ENCODE data around the gene ZNF620.
A peak's percentile ranks its signal among the peaks of the same experiment; 100 is the strongest.

Gene ZNF620

GRCh38 chr3:40523781-40524180 lies 17.9 kb downstream of the ZNF620 start:
- no peak for DNase-seq (ENCODE audit: low spot score)
- H4K91ac ChIP-seq (ENCODE audit: low read depth, low read length, poor library complexity) = no peak overlapping the region
- H3K4me3 ChIP-seq (ENCODE audit: low read length in 2 of 2) = no peak overlapping the region
- H3K4ac ChIP-seq (ENCODE audit: low read length) = no peak overlapping the region
- no peak overlapping the region for H3K14ac ChIP-seq (ENCODE audit: low read length)
- H3K36me3 ChIP-seq (replicated peaks in 1 of 2; ENCODE audit: control insufficient read depth in 2 of 2, insufficient read depth in 2 of 2, low read length in 2 of 2) = peaks cover 2 to 35% of the 10 kb centered on the region in 2 donors
- WGBS, 2 donors (ENCODE audit: extremely low coverage in 2 of 2, insufficient read length in 2 of 2, insufficient replicate concordance in 1 of 2) = no CpG with 5 or more reads among the region's 2 CpGs
- no peak overlapping the region for H2BK5ac ChIP-seq (ENCODE audit: low read length)
- H3K27ac ChIP-seq (replicated peaks; ENCODE audit: low read length) = no peak overlapping the region
- no peak overlapping the region for H4K8ac ChIP-seq (ENCODE audit: low read depth, low read length)
- H3K4me1 ChIP-seq (ENCODE audit: control insufficient read depth in 2 of 2, insufficient read depth in 1 of 2, low read depth in 1 of 2, low read length in 2 of 2) = peaks cover 3 to 8% of the 10 kb centered on the region in 2 donors
- H2BK120ac ChIP-seq (ENCODE audit: low read depth, low read length) = no peak overlapping the region
- no peak overlapping the region for H3K4me2 ChIP-seq (ENCODE audit: insufficient read depth, low read length, poor library complexity, severe bottlenecking)
- no peak overlapping the region for H3K23ac ChIP-seq (ENCODE audit: low read depth, low read length, poor library complexity)
- no peak overlapping the region for H2AK5ac ChIP-seq (ENCODE audit: low read depth, low read length)
- no peak overlapping the region for H3K9ac ChIP-seq (ENCODE audit: low read depth, low read length, poor library complexity)
- H3K27me3 ChIP-seq (ENCODE audit: control insufficient read depth in 3 of 3, insufficient read depth in 3 of 3, low read depth in 1 of 3, low read length in 3 of 3) = no peaks in the 10 kb centered on the region
- no peak overlapping the region for H2BK12ac ChIP-seq (ENCODE audit: low read length)
- H2BK15ac ChIP-seq (ENCODE audit: low read length) = no peak overlapping the region
- no peak overlapping the region for H2AFZ ChIP-seq (ENCODE audit: low read length)
- no peak overlapping the region for H3K18ac ChIP-seq (ENCODE audit: low read length)
- peaks cover 3% of the 10 kb centered on the region for H3K79me1 ChIP-seq (ENCODE audit: low read depth, low read length)
- H3K9me3 ChIP-seq (replicated peaks in 1 of 2; ENCODE audit: control insufficient read depth in 2 of 2, insufficient read depth in 1 of 2, low read depth in 1 of 2, low read length in 2 of 2) = peaks cover 0 to 2% of the 10 kb centered on the region in 2 donors

GRCh38 chr3:40524222-40524567 lies 18.4 kb downstream of the ZNF620 start:
- H3K4ac ChIP-seq (ENCODE audit: low read length) = no peak overlapping the region
- H4K91ac ChIP-seq (ENCODE audit: low read depth, low read length, poor library complexity) = no peak overlapping the region
- peaks cover 2 to 36% of the 10 kb centered on the region in 2 donors for H3K36me3 ChIP-seq (replicated peaks in 1 of 2; ENCODE audit: control insufficient read depth in 2 of 2, insufficient read depth in 2 of 2, low read length in 2 of 2)
- no peak overlapping the region for H2BK120ac ChIP-seq (ENCODE audit: low read depth, low read length)
- no CpG with 5 or more reads among the region's 5 CpGs for WGBS, 2 donors (ENCODE audit: extremely low coverage in 2 of 2, insufficient read length in 2 of 2, insufficient replicate concordance in 1 of 2)
- no peaks in the 10 kb centered on the region for H3K9me3 ChIP-seq (replicated peaks in 1 of 2; ENCODE audit: control insufficient read depth in 2 of 2, insufficient read depth in 1 of 2, low read depth in 1 of 2, low read length in 2 of 2)
- H3K14ac ChIP-seq (ENCODE audit: low read length) = no peak overlapping the region
- no peak for DNase-seq (ENCODE audit: low spot score)
- H2BK5ac ChIP-seq (ENCODE audit: low read length) = peak overlapping the region; percentile 75
- H2AK5ac ChIP-seq (ENCODE audit: low read depth, low read length) = no peak overlapping the region
- H3K4me2 ChIP-seq (ENCODE audit: insufficient read depth, low read length, poor library complexity, severe bottlenecking) = peak overlapping the region; percentile 96
- peak overlapping the region; percentile 97 for H3K18ac ChIP-seq (ENCODE audit: low read length)
- H3K27ac ChIP-seq (replicated peaks; ENCODE audit: low read length) = peak overlapping the region; percentile 66
- peaks cover 3 to 8% of the 10 kb centered on the region in 2 donors for H3K4me1 ChIP-seq (ENCODE audit: control insufficient read depth in 2 of 2, insufficient read depth in 1 of 2, low read depth in 1 of 2, low read length in 2 of 2)
- H3K27me3 ChIP-seq (ENCODE audit: control insufficient read depth in 3 of 3, insufficient read depth in 3 of 3, low read depth in 1 of 3, low read length in 3 of 3) = no peaks in the 10 kb centered on the region
- peak overlapping the region; percentile 59 to 82 for H3K4me3 ChIP-seq (ENCODE audit: low read length in 2 of 2)
- H2AFZ ChIP-seq (ENCODE audit: low read length) = peak overlapping the region; percentile 97
- no peak overlapping the region for H4K8ac ChIP-seq (ENCODE audit: low read depth, low read length)
- no peak overlapping the region for H2BK15ac ChIP-seq (ENCODE audit: low read length)
- peak overlapping the region; percentile 100 for H3K23ac ChIP-seq (ENCODE audit: low read depth, low read length, poor library complexity)
- peak overlapping the region; percentile 90 for H3K9ac ChIP-seq (ENCODE audit: low read depth, low read length, poor library complexity)
- peaks cover 3% of the 10 kb centered on the region for H3K79me1 ChIP-seq (ENCODE audit: low read depth, low read length)
- no peak overlapping the region for H2BK12ac ChIP-seq (ENCODE audit: low read length)

- peak within 1 kb of the TSS; percentile 100 for H3K23ac ChIP-seq (ENCODE audit: low read depth, low read length, poor library complexity)
- H3K4me2 ChIP-seq (ENCODE audit: insufficient read depth, low read length, poor library complexity, severe bottlenecking) = peak within 1 kb of the TSS; percentile 96
- H3K27ac ChIP-seq (replicated peaks; ENCODE audit: low read length) = peak within 1 kb of the TSS; percentile 66
- H3K79me1 ChIP-seq (ENCODE audit: low read depth, low read length) = peaks cover 3% of the 10 kb centered on the region
- peaks cover 3 to 36% of the 10 kb centered on the region in 2 donors for H3K36me3 ChIP-seq (replicated peaks in 1 of 2; ENCODE audit: control insufficient read depth in 2 of 2, insufficient read depth in 2 of 2, low read length in 2 of 2)
- H3K4me1 ChIP-seq (ENCODE audit: control insufficient read depth in 2 of 2, insufficient read depth in 1 of 2, low read depth in 1 of 2, low read length in 2 of 2) = peaks cover 3 to 8% of the 10 kb centered on the region in 2 donors
- peak within 1 kb of the TSS; percentile 75 for H2BK5ac ChIP-seq (ENCODE audit: low read length)
- H4K8ac ChIP-seq (ENCODE audit: low read depth, low read length) = no peak within 1 kb of the TSS
- no peak within 1 kb of the TSS for H3K4ac ChIP-seq (ENCODE audit: low read length)
- H4K91ac ChIP-seq (ENCODE audit: low read depth, low read length, poor library complexity) = no peak within 1 kb of the TSS
- WGBS, 2 donors (ENCODE audit: extremely low coverage in 2 of 2, insufficient read length in 2 of 2, insufficient replicate concordance in 1 of 2) = no CpG with 5 or more reads among the region's 59 CpGs
- no peaks in the 10 kb centered on the region for H3K9me3 ChIP-seq (replicated peaks in 1 of 2; ENCODE audit: control insufficient read depth in 2 of 2, insufficient read depth in 1 of 2, low read depth in 1 of 2, low read length in 2 of 2)
- no peaks in the 10 kb centered on the region for H3K27me3 ChIP-seq (ENCODE audit: control insufficient read depth in 3 of 3, insufficient read depth in 3 of 3, low read depth in 1 of 3, low read length in 3 of 3)
- H2BK15ac ChIP-seq (ENCODE audit: low read length) = no peak within 1 kb of the TSS
- peak within 1 kb of the TSS; percentile 92 for H2AK5ac ChIP-seq (ENCODE audit: low read depth, low read length)
- peak within 1 kb of the TSS; percentile 94 for H3K9ac ChIP-seq (ENCODE audit: low read depth, low read length, poor library complexity)
- peak within 1 kb of the TSS; percentile 84 for H3K14ac ChIP-seq (ENCODE audit: low read length)
- H2BK12ac ChIP-seq (ENCODE audit: low read length) = no peak within 1 kb of the TSS
- no peak within 1 kb of the TSS for H2BK120ac ChIP-seq (ENCODE audit: low read depth, low read length)
- H3K4me3 ChIP-seq (ENCODE audit: low read length in 2 of 2) = peak within 1 kb of the TSS; percentile 59 to 95
- H3K18ac ChIP-seq (ENCODE audit: low read length) = peak within 1 kb of the TSS; percentile 98
- DNase-seq (ENCODE audit: low spot score) = peak; percentile 81
- peak within 1 kb of the TSS; percentile 97 for H2AFZ ChIP-seq (ENCODE audit: low read length)
Observed at GRCh38 chr3:40524568-40525285, 18.9 kb downstream of the ZNF620 start, which contains the start of gene ZNF621. ZNF621 (plus strand) TSS chr3:40524960; CDS start chr3:40525841, 881 bp downstream.

GRCh38 chr3:40528426-40528825 lies 22.6 kb downstream of the ZNF620 start:
- H3K27ac ChIP-seq (replicated peaks; ENCODE audit: low read length) = no peak overlapping the region
- no peak overlapping the region for H3K4me2 ChIP-seq (ENCODE audit: insufficient read depth, low read length, poor library complexity, severe bottlenecking)
- H2BK15ac ChIP-seq (ENCODE audit: low read length) = no peak overlapping the region
- no peak overlapping the region for H2AK5ac ChIP-seq (ENCODE audit: low read depth, low read length)
- H3K27me3 ChIP-seq (ENCODE audit: control insufficient read depth in 3 of 3, insufficient read depth in 3 of 3, low read depth in 1 of 3, low read length in 3 of 3) = no peaks in the 10 kb centered on the region
- peaks cover 24 to 73% of the 10 kb centered on the region in 2 donors for H3K36me3 ChIP-seq (replicated peaks in 1 of 2; ENCODE audit: control insufficient read depth in 2 of 2, insufficient read depth in 2 of 2, low read length in 2 of 2)
- H3K4me1 ChIP-seq (ENCODE audit: control insufficient read depth in 2 of 2, insufficient read depth in 1 of 2, low read depth in 1 of 2, low read length in 2 of 2) = peaks cover 3 to 8% of the 10 kb centered on the region in 2 donors
- no peak overlapping the region for H3K9ac ChIP-seq (ENCODE audit: low read depth, low read length, poor library complexity)
- H2BK12ac ChIP-seq (ENCODE audit: low read length) = no peak overlapping the region
- H2BK120ac ChIP-seq (ENCODE audit: low read depth, low read length) = no peak overlapping the region
- H2AFZ ChIP-seq (ENCODE audit: low read length) = no peak overlapping the region
- DNase-seq (ENCODE audit: low spot score) = no peak
- no peak overlapping the region for H3K4me3 ChIP-seq (ENCODE audit: low read length in 2 of 2)
- H3K14ac ChIP-seq (ENCODE audit: low read length) = no peak overlapping the region
- H4K91ac ChIP-seq (ENCODE audit: low read depth, low read length, poor library complexity) = no peak overlapping the region
- no peak overlapping the region for H3K4ac ChIP-seq (ENCODE audit: low read length)
- H3K23ac ChIP-seq (ENCODE audit: low read depth, low read length, poor library complexity) = no peak overlapping the region
- H3K9me3 ChIP-seq (replicated peaks in 1 of 2; ENCODE audit: control insufficient read depth in 2 of 2, insufficient read depth in 1 of 2, low read depth in 1 of 2, low read length in 2 of 2) = peaks cover 6 to 35% of the 10 kb centered on the region in 2 donors
- no CpG with 5 or more reads among the region's 3 CpGs for WGBS, 2 donors (ENCODE audit: extremely low coverage in 2 of 2, insufficient read length in 2 of 2, insufficient replicate concordance in 1 of 2)
- no peak overlapping the region for H4K8ac ChIP-seq (ENCODE audit: low read depth, low read length)
- H3K18ac ChIP-seq (ENCODE audit: low read length) = no peak overlapping the region
- no peak overlapping the region for H2BK5ac ChIP-seq (ENCODE audit: low read length)
- H3K79me1 ChIP-seq (ENCODE audit: low read depth, low read length) = peaks cover 3% of the 10 kb centered on the region
